GM12891 (cell line): ENCODE data around the gene MAP4K4.

Experiments
- POLR2A ChIP-seq: IDR thresholded peaks from 2 replicates; pipeline ENCODE4 v1.6.1; 2011; ENCODE audit warnings: low read depth, low read length, control low read depth
- TAF1 ChIP-seq: IDR thresholded peaks from 2 replicates; pipeline ENCODE4 v1.6.1; 2011; ENCODE audit warnings: low read depth, low read length, control low read depth

DNA sequence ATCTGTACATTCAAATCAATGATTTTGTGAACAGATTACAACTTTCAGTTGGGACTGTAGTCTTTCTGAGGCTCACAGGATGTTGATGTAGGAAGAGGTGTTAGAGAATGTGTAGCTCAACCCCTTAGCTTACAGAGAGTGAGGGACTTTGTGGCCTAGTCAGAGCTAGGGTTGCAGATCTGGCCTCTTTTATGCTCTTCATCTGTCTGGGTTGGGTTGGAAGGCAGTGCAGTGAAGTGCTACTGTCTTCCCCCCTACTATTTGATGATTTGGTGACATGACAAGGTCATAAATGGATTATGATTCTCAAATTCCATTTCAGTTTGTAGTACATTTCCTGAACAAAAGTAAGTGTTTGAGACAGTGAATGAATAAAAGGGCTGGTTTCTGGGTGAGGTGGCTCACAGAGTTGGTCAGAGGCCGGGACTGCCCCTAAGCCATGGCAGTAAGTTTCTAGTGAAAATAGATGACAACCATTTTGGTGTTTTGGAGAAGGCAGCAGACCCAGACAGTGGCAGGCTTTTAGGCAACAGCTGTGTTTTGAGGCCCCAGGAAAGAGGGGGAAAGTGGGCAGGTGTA, 21.6 kb downstream of the MAP4K4 start:
- TF ChIP-seq TAF1 (no peak), POLR2A (no peak)
